Fibroblast of villous mesenchyme (primary cell): ENCODE measurements around the gene LIPC. TPM values are rescaled to one million over a fixed set of nuclear protein-coding genes. Genes with fewer than 3 reads are reported as not detected.

Source experiments
- DNase-seq: peaks from one replicate; pipeline ENCODE4 v3.0.0-alpha.2; 2010; ENCODE audit warnings: low read depth
- H3K4me3 ChIP-seq: 2 replicates; pipeline ENCODE4 v1.5.1; 2011; ENCODE audit warnings: low read depth, mild to moderate bottlenecking, low read length
- CTCF ChIP-seq: IDR thresholded peaks from 2 replicates; pipeline ENCODE4 v1.5.1; 2012; ENCODE audit warnings: low read depth, mild to moderate bottlenecking, low read length; ENCODE audit not compliant: insufficient read depth
- total RNA-seq: library from RNA; depleted of rRNA; stranded (reverse); fragments of >200 nt; gene quantifications from 2 replicates; pipeline ENCODE4 v1.2.3, GENCODE V29; 2012

Gene LIPC
- total RNA-seq, 1 donor: 0.86 TPM

GRCh38 chr15:58458076-58458475 lies 26.3 kb downstream of the LIPC start:
- H3K4me3 ChIP-seq: no peak overlapping the region
- no peak for DNase-seq
- TF ChIP-seq CTCF: no peak

GRCh38 chr15:58459045-58459444 lies 27.3 kb downstream of the LIPC start:
- no peak overlapping the region for H3K4me3 ChIP-seq
- no peak for DNase-seq
- TF ChIP-seq CTCF: no peak

- no peak for DNase-seq
- no peak overlapping the region for H3K4me3 ChIP-seq
- TF ChIP-seq CTCF: no peak
These were observed 27.8 kb downstream of the LIPC start for GRCh38 chr15:58459560-58459959.

GRCh38 chr15:58460116-58460790 lies 28.5 kb downstream of the LIPC start:
- TF ChIP-seq CTCF: no peak
- DNase-seq: no peak
- H3K4me3 ChIP-seq: no peak overlapping the region

GRCh38 chr15:58460872-58461271 lies 29.1 kb downstream of the LIPC start:
- DNase-seq: no peak
- no peak for TF ChIP-seq CTCF
- no peak overlapping the region for H3K4me3 ChIP-seq

- DNase-seq: no peak
- H3K4me3 ChIP-seq: no peak overlapping the region
- TF ChIP-seq CTCF: no peak
These were observed 30.8 kb downstream of the LIPC start for GRCh38 chr15:58462547-58462946.
